GM18861 (cell line): ENCODE results near the gene FRMD8.

Experiments
- ATAC-seq: cut with Tn5 transposase; IDR thresholded peaks from one replicate; pipeline ENCODE4 v1.9.1; 2021; ENCODE audit not compliant: unreplicated experiment

Gene FRMD8

GRCh38 chr11:65386307-65387140 is at the start of gene FRMD8:
Gene FRMD8, plus strand, starts transcription at chr11:65386637. Its CDS starts 400 bp downstream, at chr11:65387037.
- peak; percentile 22 for ATAC-seq

DNA sequence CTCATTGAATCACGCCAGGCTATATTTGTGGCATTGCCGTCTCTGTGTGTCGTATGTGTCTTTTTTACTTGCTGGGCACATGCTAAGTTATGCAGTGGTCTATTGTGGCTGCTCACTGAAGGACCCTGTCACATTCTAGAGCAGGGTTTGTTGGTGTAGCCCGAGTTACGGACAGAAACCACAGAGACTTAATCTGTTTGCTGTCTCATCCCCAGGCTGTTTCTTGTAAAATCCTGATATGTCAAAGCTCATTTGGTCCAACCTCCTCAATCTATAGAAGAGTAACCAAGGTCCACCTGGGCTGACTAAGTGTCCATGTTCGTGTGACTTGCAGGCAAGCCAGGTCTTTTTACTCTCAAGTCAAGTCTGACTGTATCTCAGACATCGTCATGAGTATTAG is 47.8 kb upstream of the FRMD8 start:
- ATAC-seq = no peak

GRCh38 chr11:65340226-65340625 is 46.2 kb upstream of the FRMD8 start:
- no peak for ATAC-seq

- no peak for ATAC-seq
Observed at GRCh38 chr11:65341856-65342255, 44.6 kb upstream of the FRMD8 start.

DNA sequence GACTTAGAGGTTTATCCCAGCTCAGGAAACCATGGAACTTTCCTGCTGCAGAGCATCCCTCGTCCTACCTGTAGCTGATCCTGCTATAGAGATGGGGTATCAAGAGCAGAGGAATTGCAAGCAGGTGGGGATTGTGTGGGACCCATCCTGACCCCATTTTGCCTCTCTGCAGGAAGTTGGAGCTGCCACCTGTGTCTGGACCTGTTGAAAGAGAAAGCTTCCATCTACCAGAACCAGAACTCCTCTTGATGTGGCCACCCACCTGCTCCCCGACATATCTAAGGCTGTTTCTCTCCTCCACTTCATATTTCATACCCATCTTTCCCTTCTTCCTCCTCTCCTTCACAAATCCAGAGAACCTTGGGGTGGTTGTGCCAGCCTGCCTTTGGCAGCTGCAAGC is 34.9 kb upstream of the FRMD8 start:
- ATAC-seq = no peak

GRCh38 chr11:65352783-65353182 is 33.7 kb upstream of the FRMD8 start:
- no peak for ATAC-seq

GRCh38 chr11:65353376-65353775 is 33.1 kb upstream of the FRMD8 start:
- no peak for ATAC-seq

DNA sequence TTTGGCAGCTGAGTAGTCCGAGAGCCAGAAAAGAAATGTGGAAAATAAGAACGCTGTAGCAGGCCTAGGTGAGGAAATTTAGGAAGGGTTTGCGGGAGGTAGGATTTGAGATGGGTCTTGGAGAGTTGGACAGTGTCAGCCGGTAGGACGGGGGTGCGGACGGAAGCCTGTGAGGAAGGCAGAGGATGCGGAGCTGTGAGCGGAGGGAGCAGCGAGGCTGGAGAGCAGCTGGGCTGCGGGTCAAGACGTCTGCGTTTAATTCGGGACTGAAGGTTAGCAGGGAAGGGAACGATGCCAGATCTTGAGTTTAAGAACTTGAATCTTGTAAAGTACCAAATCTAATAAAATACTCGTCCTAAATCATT is 32.6 kb upstream of the FRMD8 start:
- no peak for ATAC-seq

DNA sequence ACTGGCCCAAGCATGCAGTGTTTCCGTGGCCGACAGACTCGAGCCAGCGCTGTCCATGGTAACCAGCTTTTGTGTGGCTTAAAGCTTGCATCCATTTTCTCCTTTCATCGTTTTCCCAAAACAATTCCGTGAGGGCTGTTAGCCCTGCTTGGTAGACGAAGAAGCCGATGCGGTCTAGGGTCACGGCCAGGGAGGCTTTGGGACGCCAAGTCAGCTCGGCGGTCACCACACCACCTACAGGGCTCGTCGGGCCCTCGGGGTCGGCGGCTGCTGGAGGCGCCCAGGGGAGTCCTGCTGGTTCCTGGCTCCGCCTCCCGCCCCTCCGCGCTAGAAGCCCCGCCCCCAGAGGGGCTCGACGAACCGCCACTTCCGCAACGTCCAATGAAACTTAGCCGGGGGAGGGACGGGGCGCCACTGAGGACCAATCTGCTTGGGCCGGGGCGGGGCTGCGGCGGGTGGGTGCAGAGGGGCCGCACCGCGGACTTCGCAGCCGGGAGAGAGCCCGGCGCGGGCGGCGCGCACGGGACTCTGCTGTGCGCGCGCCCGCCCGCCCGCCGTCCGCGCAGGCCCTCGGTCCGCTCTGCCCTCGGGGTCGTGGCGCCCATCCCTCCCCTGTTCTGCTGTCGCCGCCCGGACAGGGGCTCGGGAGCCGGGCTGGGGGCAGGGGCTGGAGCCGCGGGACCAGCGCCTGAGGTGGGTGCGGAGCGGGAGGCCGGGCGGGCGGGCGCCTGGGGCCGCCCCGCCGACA is 32.0 kb upstream of the FRMD8 start, which contains the start of gene TIGD3:
TSS of gene TIGD3 (plus strand) at position 487 of the 748 bp plus-strand sequence. CDS start 1,058 bp downstream, outside the sequence.
- peak; percentile 59 for ATAC-seq

- peak; percentile 17 for ATAC-seq
Observed at GRCh38 chr11:65355013-65355775, 31.2 kb upstream of the FRMD8 start.

DNA sequence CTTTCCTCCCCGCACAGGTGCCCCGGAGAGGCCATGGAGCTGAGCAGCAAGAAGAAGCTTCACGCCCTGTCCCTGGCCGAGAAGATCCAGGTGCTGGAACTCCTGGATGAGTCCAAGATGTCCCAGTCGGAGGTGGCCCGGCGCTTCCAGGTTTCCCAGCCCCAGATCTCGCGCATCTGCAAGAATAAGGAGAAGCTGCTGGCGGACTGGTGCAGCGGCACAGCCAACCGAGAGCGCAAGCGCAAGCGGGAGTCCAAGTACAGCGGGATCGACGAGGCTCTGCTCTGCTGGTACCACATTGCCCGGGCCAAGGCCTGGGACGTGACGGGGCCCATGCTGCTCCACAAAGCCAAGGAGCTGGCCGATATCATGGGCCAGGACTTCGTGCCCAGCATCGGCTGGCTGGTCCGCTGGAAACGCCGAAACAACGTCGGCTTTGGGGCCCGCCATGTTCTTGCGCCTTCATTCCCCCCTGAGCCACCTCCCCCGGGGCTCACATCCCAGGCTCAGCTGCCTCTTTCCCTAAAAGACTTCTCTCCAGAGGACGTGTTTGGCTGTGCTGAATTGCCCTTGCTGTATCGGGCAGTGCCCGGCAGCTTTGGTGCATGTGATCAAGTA is 30.6 kb upstream of the FRMD8 start:
- no peak for ATAC-seq

GRCh38 chr11:65356394-65356972 is 30.0 kb upstream of the FRMD8 start:
- no peak for ATAC-seq

- no peak for ATAC-seq
Observed at GRCh38 chr11:65357856-65358356, 28.5 kb upstream of the FRMD8 start.

- ATAC-seq = no peak
Observed at GRCh38 chr11:65362320-65362931, 24.0 kb upstream of the FRMD8 start.

GRCh38 chr11:65362966-65363365 is 23.5 kb upstream of the FRMD8 start:
- no peak for ATAC-seq

GRCh38 chr11:65363770-65364169 is 22.7 kb upstream of the FRMD8 start:
- no peak for ATAC-seq

DNA sequence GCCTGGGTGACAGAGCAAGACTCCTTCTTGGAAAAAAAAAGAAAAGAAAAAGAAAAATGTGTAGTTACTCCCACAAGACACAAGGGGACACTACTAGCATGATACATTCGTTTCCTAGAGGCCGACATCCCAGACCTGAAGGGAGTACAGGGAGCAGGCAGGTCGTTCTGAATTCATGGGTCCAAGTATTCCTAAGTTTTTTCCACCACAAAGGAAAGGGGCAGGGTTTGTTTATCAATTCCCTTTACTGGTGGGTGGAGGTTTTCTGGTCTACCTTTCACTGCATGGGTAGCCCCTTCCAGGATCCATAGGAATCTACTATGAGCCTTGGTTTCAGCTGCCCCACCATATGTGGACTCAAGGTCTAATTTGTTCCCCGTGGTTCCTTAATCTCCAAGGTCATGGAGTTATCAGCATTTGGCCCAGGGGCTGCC is 20.1 kb upstream of the FRMD8 start:
- no peak for ATAC-seq

GRCh38 chr11:65370659-65371049 is 15.8 kb upstream of the FRMD8 start:
- no peak for ATAC-seq

GRCh38 chr11:65373839-65374580 is 12.4 kb upstream of the FRMD8 start:
- ATAC-seq = no peak
